Measurements from ENCODE around the gene FAM118A. TPM values are rescaled to one million over a fixed set of nuclear protein-coding genes. Genes with fewer than 3 reads are reported as not detected.

Gene FAM118A
- polyA plus RNA-seq, 3 donors: 20.0 to 423 (median 27.9) TPM

GRCh38 chr22:45314786-45315185 lies 5.1 kb downstream of the FAM118A start:
- Histone ChIP-seq H3K9me3 (replicated peaks in 1 of 2; ENCODE audit: control insufficient read depth in 1 of 2, insufficient read depth in 1 of 2, low read length in 2 of 2) (no peaks in the 10 kb centered on the region), H3K36me3 (replicated peaks in 1 of 2; ENCODE audit: control insufficient read depth in 1 of 2, insufficient read depth in 2 of 2, low read length in 2 of 2) (peaks cover 0 to 3% of the 10 kb centered on the region in 2 donors), H3K4me1 (ENCODE audit: control insufficient read depth in 1 of 2, insufficient read depth in 2 of 2, low read length in 2 of 2) (peaks cover 58 to 62% of the 10 kb centered on the region in 2 donors), H3K9ac (ENCODE audit: insufficient read depth, low read length, poor library complexity, severe bottlenecking) (no peak overlapping the region), H3K27ac (ENCODE audit: low read depth in 1 of 2, low read length in 2 of 2) (peak overlapping the region; percentile 39 to 51), H3K4me2 (replicated peaks; ENCODE audit: extremely low read depth, low read length, poor library complexity, severe bottlenecking) (peak overlapping the region; percentile 10), H3K27me3 (ENCODE audit: control insufficient read depth in 2 of 2, insufficient read depth in 2 of 2, low read length in 2 of 2) (no peaks in the 10 kb centered on the region), H3K79me2 (ENCODE audit: insufficient read depth, low read length) (peaks cover 91% of the 10 kb centered on the region), H4K20me1 (ENCODE audit: insufficient read depth, low read length) (peaks cover 35% of the 10 kb centered on the region), H3K4me3 (replicated peaks in 1 of 3; ENCODE audit: low read depth in 2 of 3, low read length in 3 of 3) (no peak overlapping the region), H2AFZ (ENCODE audit: insufficient read depth, low read depth, low read length, poor library complexity, severe bottlenecking) (no peak overlapping the region)
- H3K4me1 Mint-ChIP-seq: peaks cover 77% of the 10 kb centered on the region
- TF ChIP-seq, protein P1, sequence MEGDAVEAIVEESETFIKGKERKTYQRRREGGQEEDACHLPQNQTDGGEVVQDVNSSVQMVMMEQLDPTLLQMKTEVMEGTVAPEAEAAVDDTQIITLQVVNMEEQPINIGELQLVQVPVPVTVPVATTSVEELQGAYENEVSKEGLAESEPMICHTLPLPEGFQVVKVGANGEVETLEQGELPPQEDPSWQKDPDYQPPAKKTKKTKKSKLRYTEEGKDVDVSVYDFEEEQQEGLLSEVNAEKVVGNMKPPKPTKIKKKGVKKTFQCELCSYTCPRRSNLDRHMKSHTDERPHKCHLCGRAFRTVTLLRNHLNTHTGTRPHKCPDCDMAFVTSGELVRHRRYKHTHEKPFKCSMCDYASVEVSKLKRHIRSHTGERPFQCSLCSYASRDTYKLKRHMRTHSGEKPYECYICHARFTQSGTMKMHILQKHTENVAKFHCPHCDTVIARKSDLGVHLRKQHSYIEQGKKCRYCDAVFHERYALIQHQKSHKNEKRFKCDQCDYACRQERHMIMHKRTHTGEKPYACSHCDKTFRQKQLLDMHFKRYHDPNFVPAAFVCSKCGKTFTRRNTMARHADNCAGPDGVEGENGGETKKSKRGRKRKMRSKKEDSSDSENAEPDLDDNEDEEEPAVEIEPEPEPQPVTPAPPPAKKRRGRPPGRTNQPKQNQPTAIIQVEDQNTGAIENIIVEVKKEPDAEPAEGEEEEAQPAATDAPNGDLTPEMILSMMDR (IDR thresholded peaks at IDR 0.05): no peak
- 89% methylated on average over 6 of the region's 6 CpGs for WGBS (ENCODE audit: insufficient coverage)
- intact Hi-C loops (cut with micrococcal nuclease): loop anchor here in 1 of 2 donors (5.0 kb wide), 1 partner anchor 87 kb away; no protein-coding TSS in a partner anchor
- H3K27me3 Mint-ChIP-seq (ENCODE audit: low read depth in 3 of 3): peaks cover 2 to 5% (median 4%) of the 10 kb centered on the region in 3 donors
- H3K9me3 Mint-ChIP-seq: no peaks in the 10 kb centered on the region
- H3K27ac Mint-ChIP-seq: peak overlapping the region; percentile 70 to 89 (median 85)
- peaks cover 18 to 22% of the 10 kb centered on the region in 2 donors for H3K36me3 Mint-ChIP-seq
- DNase-seq: no peak
- no peak overlapping the region for H3K4me3 Mint-ChIP-seq

- peaks cover 3 to 12% of the 10 kb centered on the region in 2 donors for H3K36me3 ChIP-seq (replicated peaks in 1 of 2; ENCODE audit: control insufficient read depth in 1 of 2, insufficient read depth in 2 of 2, low read length in 2 of 2)
- no peaks in the 10 kb centered on the region for H3K27me3 ChIP-seq (ENCODE audit: control insufficient read depth in 2 of 2, insufficient read depth in 2 of 2, low read length in 2 of 2)
- peaks cover 0 to 2% (median 0%) of the 10 kb centered on the region in 3 donors for H3K27me3 Mint-ChIP-seq (ENCODE audit: low read depth in 3 of 3)
- peaks cover 24 to 29% of the 10 kb centered on the region in 2 donors for H3K36me3 Mint-ChIP-seq
- H3K9ac ChIP-seq (ENCODE audit: insufficient read depth, low read length, poor library complexity, severe bottlenecking): no peak overlapping the region
- intact Hi-C loops (cut with micrococcal nuclease): no loop called here
- no peak overlapping the region for H3K4me3 Mint-ChIP-seq
- peak overlapping the region; percentile 92 to 97 (median 94) for H3K27ac Mint-ChIP-seq
- peaks cover 64% of the 10 kb centered on the region for H3K4me1 Mint-ChIP-seq
- no peaks in the 10 kb centered on the region for H3K9me3 Mint-ChIP-seq
- no peaks in the 10 kb centered on the region for H3K9me3 ChIP-seq (replicated peaks in 1 of 2; ENCODE audit: control insufficient read depth in 1 of 2, insufficient read depth in 1 of 2, low read length in 2 of 2)
- H2AFZ ChIP-seq (ENCODE audit: insufficient read depth, low read depth, low read length, poor library complexity, severe bottlenecking): no peak overlapping the region
- 60% methylated on average over 1 of the region's 9 CpGs for WGBS (ENCODE audit: insufficient coverage)
- no peak for DNase-seq
- TF ChIP-seq, protein P1 (IDR thresholded peaks at IDR 0.05): no peak
- H3K4me3 ChIP-seq (replicated peaks in 1 of 3; ENCODE audit: low read depth in 2 of 3, low read length in 3 of 3): no peak overlapping the region
- H3K4me1 ChIP-seq (ENCODE audit: control insufficient read depth in 1 of 2, insufficient read depth in 2 of 2, low read length in 2 of 2): peaks cover 45 to 48% of the 10 kb centered on the region in 2 donors
- H3K4me2 ChIP-seq (replicated peaks; ENCODE audit: extremely low read depth, low read length, poor library complexity, severe bottlenecking): no peak overlapping the region
- H3K79me2 ChIP-seq (ENCODE audit: insufficient read depth, low read length): peaks cover 91% of the 10 kb centered on the region
- H4K20me1 ChIP-seq (ENCODE audit: insufficient read depth, low read length): peaks cover 33% of the 10 kb centered on the region
- H3K27ac ChIP-seq (ENCODE audit: low read depth in 1 of 2, low read length in 2 of 2): peak overlapping the region; percentile 56 to 80
These were observed 7.2 kb downstream of the FAM118A start for GRCh38 chr22:45316796-45317526.

All from CD14-positive monocyte (primary cell).